Parathyroid adenoma (tissue), 2 donors: ENCODE results near the gene MT1F.
"Not testable (repeated sequence)": the region's sequence is repeated elsewhere in the genome, so short reads cannot be mapped to it uniquely, and the experiment has no call there.

ENCODE experiments used
- H2AFZ ChIP-seq: fragments of 300-600 bp; sonication (generic); one replicate; pipeline ENCODE4 v1.7.0; 2017; ENCODE audit warnings: antibody characterized with exemption, mild to moderate bottlenecking
- H3K27ac ChIP-seq: fragments of 300-600 bp; sonication (generic); one replicate; pipeline ENCODE4 v1.7.0; 2017
- H3K27me3 ChIP-seq: fragments of 300-600 bp; sonication (generic); one replicate; pipeline ENCODE4 v1.7.0; 2017; ENCODE audit warnings: low read length; ENCODE audit not compliant: control insufficient read depth, insufficient read depth
- H3K36me3 ChIP-seq: fragments of 300-600 bp; sonication (generic); one replicate; pipeline ENCODE4 v1.7.0; 2017; ENCODE audit warnings: low read length; ENCODE audit not compliant: control insufficient read depth, insufficient read depth
- H3K4me1 ChIP-seq: fragments of 300-600 bp; sonication (generic); one replicate; pipeline ENCODE4 v1.7.0; 2017; ENCODE audit warnings: control low read depth
- H3K4me2 ChIP-seq: fragments of 300-600 bp; sonication (generic); one replicate; pipeline ENCODE4 v1.7.0; 2017; ENCODE audit warnings: low read length
- H3K4me3 ChIP-seq: fragments of 300-600 bp; sonication (generic); one replicate; pipeline ENCODE4 v1.7.0; 2017; ENCODE audit warnings: low read depth, low read length
- H3K79me2 ChIP-seq: fragments of 300-600 bp; sonication (generic); one replicate; pipeline ENCODE4 v1.7.0; 2017; ENCODE audit warnings: control low read depth
- H3K9ac ChIP-seq: fragments of 300-600 bp; sonication (generic); one replicate; pipeline ENCODE4 v1.7.0; 2017; ENCODE audit warnings: mild to moderate bottlenecking
- H3K9me3 ChIP-seq: fragments of 300-600 bp; sonication (generic); one replicate; pipeline ENCODE4 v1.7.0; 2017; ENCODE audit warnings: low read length; ENCODE audit not compliant: control insufficient read depth
- CTCF ChIP-seq: fragments of 300-600 bp; sonication (generic); IDR thresholded peaks from one replicate; pipeline ENCODE4 v1.7.0; 2017; ENCODE audit warnings: antibody characterized with exemption, mild to moderate bottlenecking
- donor health status: primary hyperparathyroidism.

Gene MT1F

GRCh38 chr16:56667581-56668571, 10.1 kb downstream of the MT1F start, which contains the start of gene MT1G:
Gene MT1G, minus strand, starts transcription at chr16:56668065. Its CDS starts 72 bp downstream, at chr16:56667993.
- Histone ChIP-seq H3K9ac (no peak within 1 kb of the TSS), H2AFZ (peak within 1 kb of the TSS; percentile 47), H3K4me3 (no peak within 1 kb of the TSS), H3K27ac (no peak within 1 kb of the TSS), H3K27me3 (peaks cover 2% of the 10 kb centered on the region), H3K9me3 (no peaks in the 10 kb centered on the region), H3K4me2 (peak within 1 kb of the TSS; percentile 17), H3K36me3 (no peaks in the 10 kb centered on the region), H3K79me2 (no peaks in the 10 kb centered on the region), H3K4me1 (no peaks in the 10 kb centered on the region)
- TF ChIP-seq CTCF = no peak

GRCh38 chr16:56669005-56669839, 11.5 kb downstream of the MT1F start, which contains the start of gene MT1H:
Gene MT1H, plus strand, starts transcription at chr16:56669814. Its CDS starts 71 bp downstream, at chr16:56669885.
- Histone ChIP-seq H2AFZ (no peak within 1 kb of the TSS), H3K4me3 (no peak within 1 kb of the TSS), H3K4me2 (no peak within 1 kb of the TSS), H3K9ac (no peak within 1 kb of the TSS), H3K27me3 (peaks cover 2% of the 10 kb centered on the region), H3K27ac (no peak within 1 kb of the TSS), H3K79me2 (no peaks in the 10 kb centered on the region), H3K4me1 (no peaks in the 10 kb centered on the region), H3K36me3 (no peaks in the 10 kb centered on the region), H3K9me3 (no peaks in the 10 kb centered on the region)
- TF ChIP-seq CTCF = no peak

- Histone ChIP-seq H2AFZ (no peak overlapping the region), H3K27ac (no peak overlapping the region), H3K36me3 (no peaks in the 10 kb centered on the region), H3K9me3 (no peaks in the 10 kb centered on the region), H3K4me1 (no peaks in the 10 kb centered on the region), H3K9ac (no peak overlapping the region), H3K4me2 (no peak overlapping the region), H3K4me3 (no peak overlapping the region), H3K27me3 (peaks cover 2% of the 10 kb centered on the region), H3K79me2 (no peaks in the 10 kb centered on the region)
- TF ChIP-seq CTCF = no peak
Observed at GRCh38 chr16:56669840-56670619, 12.3 kb downstream of the MT1F start.

- Histone ChIP-seq H3K27me3 (peaks cover 2% of the 10 kb centered on the region), H3K27ac (no peak overlapping the region), H2AFZ (no peak overlapping the region), H3K79me2 (no peaks in the 10 kb centered on the region), H3K4me3 (no peak overlapping the region), H3K9ac (no peak overlapping the region), H3K36me3 (no peaks in the 10 kb centered on the region), H3K9me3 (no peaks in the 10 kb centered on the region), H3K4me1 (no peaks in the 10 kb centered on the region), H3K4me2 (no peak overlapping the region)
- TF ChIP-seq CTCF = no peak
Observed at GRCh38 chr16:56670620-56670934, 12.8 kb downstream of the MT1F start.

- H3K4me1 ChIP-seq, H3K4me2 ChIP-seq, H2AFZ ChIP-seq, H3K27me3 ChIP-seq, H3K27ac ChIP-seq, H3K4me3 ChIP-seq, H3K79me2 ChIP-seq, H3K36me3 ChIP-seq, H3K9me3 ChIP-seq, H3K9ac ChIP-seq: not testable (repeated sequence)
Observed at GRCh38 chr16:56671691-56672090, 13.9 kb downstream of the MT1F start.

- H3K27me3 ChIP-seq, H3K9me3 ChIP-seq, H3K4me2 ChIP-seq, H2AFZ ChIP-seq, H3K9ac ChIP-seq, H3K36me3 ChIP-seq, H3K4me3 ChIP-seq, H3K79me2 ChIP-seq, H3K4me1 ChIP-seq, H3K27ac ChIP-seq: not testable (repeated sequence)
Observed at GRCh38 chr16:56672171-56672570, 14.4 kb downstream of the MT1F start.
